K562 (cell line): Measurements from ENCODE around the gene GAB2. TPM values are rescaled to one million over a fixed set of nuclear protein-coding genes. Genes with fewer than 3 reads are reported as not detected.
"Not testable (repeated sequence)": the region's sequence is repeated elsewhere in the genome, so short reads cannot be mapped to it uniquely, and the experiment has no call there.

Experiments
- ATAC-seq: fragments of 200-7000 bp; cut with Tn5 transposase; 3 replicates; pipeline ENCODE4 v1.9.1; 2020; ENCODE audit warnings: moderate library complexity
- BruUV-seq: library from RNA; stranded (reverse); fragments of 400-500 nt; replicated peaks from 2 replicates; lab custom pipeline; 2021; lab: Mats Ljungman, UMichigan
- CTCF ChIA-PET: fragments of 300-600 bp; formaldehyde crosslinking; extraction: SDS; loops from one replicate; lab custom pipeline; 2021; ENCODE audit warnings: low intra/inter-chr PET ratio; lab: Yijun Ruan, JAX
- POLR2A ChIA-PET: fragments of 300-600, 350-650 bp; sonication (Branson Sonifier 250); formaldehyde crosslinking; extraction: SDS; loops from one replicate; lab custom pipeline; 2021; ENCODE audit warnings: antibody characterized with exemption, inconsistent platforms; lab: Yijun Ruan, JAX
- DNase-seq, 4 experiments: peaks; one replicate each; pipeline versions ENCODE4 v3.0.0 to v3.0.0-alpha.2; 2011 to 2018; ENCODE audit warnings: low spot score in 3 of 4, mixed read lengths in 3 of 4; ENCODE audit errors: extremely low read depth in 1 of 4
- FAIRE-seq: peaks from 2 replicates; lab custom pipeline; 2011; peaks lifted over from hg19 to GRCh38; lab: Jason Lieb, UNC
- H2AFZ ChIP-seq: 2 replicates; pipeline ENCODE4 v1.6.0; 2011; ENCODE audit warnings: low read depth, low read length, control low read depth, inconsistent platforms
- H3K27ac ChIP-seq: fragments of 200-600 bp; 3 replicates; pipeline ENCODE4 v1.8.0; 2011; ENCODE audit warnings: low read depth, mild to moderate bottlenecking, control low read depth, inconsistent platforms, low read length, moderate library complexity, mixed read lengths; ENCODE audit errors: extremely low read depth
- H3K27me3 ChIP-seq, 2 experiments: fragments of 300-600 bp in 1 of 2; 2 replicates in 1 of 2; 3 replicates in 1 of 2; pipeline versions ENCODE4 v1.6.0 to v1.8.0; 2011; ENCODE audit warnings: inconsistent platforms in 2 of 2, low read length in 2 of 2, mild to moderate bottlenecking in 1 of 2, mixed read lengths in 1 of 2, moderate library complexity in 1 of 2; ENCODE audit not compliant: control insufficient read depth in 2 of 2, insufficient read depth in 2 of 2
- H3K36me3 ChIP-seq: fragments of 300-600 bp; 3 replicates; pipeline ENCODE4 v1.8.0; 2011; ENCODE audit warnings: mild to moderate bottlenecking, low read length, inconsistent platforms; ENCODE audit not compliant: control insufficient read depth, insufficient read depth
- H3K4me1 ChIP-seq, 2 experiments: fragments of 200-600 bp in 1 of 2; replicated peaks in 1 of 2; 2 replicates in 1 of 2; 3 replicates in 1 of 2; pipeline versions ENCODE4 v1.5.1 to v1.8.0; 2011; ENCODE audit warnings: inconsistent platforms in 2 of 2, low read length in 2 of 2, mild to moderate bottlenecking in 1 of 2, mixed read lengths in 1 of 2, moderate library complexity in 1 of 2; ENCODE audit not compliant: control insufficient read depth in 2 of 2, insufficient read depth in 2 of 2
- H3K4me2 ChIP-seq: 2 replicates; pipeline ENCODE4 v1.6.1; 2011; ENCODE audit warnings: low read length, control low read depth, inconsistent platforms, mixed read lengths; ENCODE audit not compliant: insufficient read depth
- H3K4me3 ChIP-seq: fragments of 200-600 bp; sonication (generic), shearing (Covaris generic); 2 replicates; pipeline ENCODE4 v1.5.1; 2016; ENCODE audit warnings: control low read depth, inconsistent platforms
- H3K79me2 ChIP-seq: fragments of 200-600 bp; 3 replicates; pipeline ENCODE4 v1.8.0; 2011; ENCODE audit warnings: low read length, inconsistent platforms; ENCODE audit not compliant: control insufficient read depth, insufficient read depth
- H3K9ac ChIP-seq, 2 experiments: 2 replicates each; pipeline versions ENCODE4 v1.6.0 to v1.6.1; 2011; ENCODE audit warnings: low read depth in 2 of 2, low read length in 2 of 2, control low read depth in 1 of 2, inconsistent platforms in 1 of 2, mild to moderate bottlenecking in 1 of 2, mixed read lengths in 1 of 2; ENCODE audit not compliant: insufficient read depth in 1 of 2
- H3K9me1 ChIP-seq: one replicate; pipeline ENCODE4 v1.6.0; 2011; ENCODE audit warnings: inconsistent platforms, mild to moderate bottlenecking, low read length, moderate library complexity; ENCODE audit not compliant: control insufficient read depth, insufficient read depth
- H3K9me3 ChIP-seq: replicated peaks from 2 replicates; pipeline ENCODE4 v1.5.1; 2011; ENCODE audit warnings: low read depth, low read length, inconsistent platforms; ENCODE audit not compliant: control insufficient read depth, insufficient read depth
- H4K20me1 ChIP-seq: replicated peaks from 2 replicates; pipeline ENCODE4 v1.6.1; 2011; ENCODE audit warnings: low read length, inconsistent platforms, mixed read lengths; ENCODE audit not compliant: control insufficient read depth, insufficient read depth
- RHOXF2B ChIP-seq: fragments of 250-450 bp; sonication (Bioruptor Pico); conservative IDR thresholded peaks from 2 replicates; pipeline ENCODE4 v1.5.1; 2021
- ZNF175 ChIP-seq: fragments of 200-800 bp; sonication (Bioruptor generic); IDR thresholded peaks from 2 replicates; pipeline ENCODE4 v1.6.1; 2016; ENCODE audit warnings: low read depth, mild to moderate bottlenecking, missing genetic modification characterization, missing compliant biosample characterization
- ZNF512 ChIP-seq: IDR thresholded peaks from 2 replicates; pipeline ENCODE4 v1.6.1; 2016; ENCODE audit warnings: missing genetic modification characterization, missing compliant biosample characterization
- WGBS: fragments of 100-300 bp; shearing (Covaris generic); methylation state at CpG from one replicate; pipeline ENCODE4 v1.1.6; 2016; ENCODE audit warnings: low coverage, mixed read lengths; ENCODE audit not compliant: insufficient coverage; ENCODE audit errors: missing lambda C conversion rate; 5-methylcytosine and 5-hydroxymethylcytosine counted together
- in situ Hi-C: fragments of 300-500 bp; cut with MboI; formaldehyde crosslinking; loops from 4 replicates; pipeline ENCODE4 v1.15.0; 2018; ENCODE audit warnings: inconsistent platforms, mixed read lengths
- intact Hi-C: fragments of 100-400 bp; cut with micrococcal nuclease; formaldehyde crosslinking; loops from 2 replicates; pipeline ENCODE4 v1.14.2; 2022
- polyA plus RNA-seq, 8 experiments: library from polyadenylated mRNA; depleted of rRNA in 4 of 8; stranded (reverse) in 5 of 8; unstranded in 3 of 8; fragments of >200 nt; fragmentation: Nextera tagmentation in 2 of 8; fragmentation: Illumina TruSeq in 1 of 8; extraction: Ambion mirVana in 2 of 8; extraction: Trizol in 1 of 8; gene quantifications; 2 replicates each; pipeline versions ENCODE4 v1.2.1 to v1.2.3, GENCODE V29; 2011 to 2014; ENCODE audit warnings: inconsistent platforms in 1 of 8, missing spikeins in 1 of 8
- total RNA-seq, 7 experiments: library from RNA; depleted of rRNA in 6 of 7; stranded (reverse); fragments of >200 nt in 6 of 7; fragmentation: Illumina TruSeq in 2 of 7; extraction: Trizol in 2 of 7; gene quantifications; 2 replicates each; pipeline versions ENCODE4 v1.2.1 to v1.2.3, GENCODE V29; 2011 to 2021; ENCODE audit warnings: low replicate concordance in 1 of 7

GAB2 gene
- total and polyA plus RNA-seq, 9 of the 15 experiments (the other 6 are each of a cell fraction or from before 2014, with no cell fraction given): 2.3 to 35.2 (median 16.1) TPM

GRCh38 chr11:78223320-78223954 is 194.2 kb downstream of the GAB2 start:
- no peak for TF ChIP-seq RHOXF2B (CRISPR knock-in tag)
- TF ChIP-seq ZNF175 (CRISPR knock-in tag): no peak
- TF ChIP-seq ZNF512 (tag): no peak
- no peak overlapping the region for H3K4me2 ChIP-seq
- no peaks in the 10 kb centered on the region for H3K79me2 ChIP-seq
- H3K4me3 ChIP-seq: no peak overlapping the region
- no peak overlapping the region for H2AFZ ChIP-seq
- in situ Hi-C loops: loop anchor here (5.0 kb wide), 1 partner anchor 339 kb away; no protein-coding TSS in a partner anchor
- no peak overlapping the region for H3K27ac ChIP-seq
- ChIA-PET CTCF (no interaction called here), POLR2A (interaction anchor here (0.9 to 1.2 kb wide), 2 partner anchors 11 to 17 kb away, joined by 3 to 4 read pairs; no protein-coding TSS in a partner anchor)
- 93% methylated on average over 6 of the region's 9 CpGs for WGBS
- no peaks in the 10 kb centered on the region for H3K9me1 ChIP-seq
- no peak for FAIRE-seq
- peaks cover 80% of the 10 kb centered on the region; the same call in 2 of the 3 replicates for H3K36me3 ChIP-seq
- intact Hi-C loops: no loop called here
- no peaks in the 10 kb centered on the region for H3K9me3 ChIP-seq
- H3K4me1 ChIP-seq: no peaks in the 10 kb centered on the region; a peak in 1 of 5 replicates
- ATAC-seq: no peak
- DNase-seq: no peak
- H3K27me3 ChIP-seq: no peaks in the 10 kb centered on the region
- BruUV-seq: no TSS peak
- H3K9ac ChIP-seq: no peak overlapping the region
- no peaks in the 10 kb centered on the region for H4K20me1 ChIP-seq

DNA sequence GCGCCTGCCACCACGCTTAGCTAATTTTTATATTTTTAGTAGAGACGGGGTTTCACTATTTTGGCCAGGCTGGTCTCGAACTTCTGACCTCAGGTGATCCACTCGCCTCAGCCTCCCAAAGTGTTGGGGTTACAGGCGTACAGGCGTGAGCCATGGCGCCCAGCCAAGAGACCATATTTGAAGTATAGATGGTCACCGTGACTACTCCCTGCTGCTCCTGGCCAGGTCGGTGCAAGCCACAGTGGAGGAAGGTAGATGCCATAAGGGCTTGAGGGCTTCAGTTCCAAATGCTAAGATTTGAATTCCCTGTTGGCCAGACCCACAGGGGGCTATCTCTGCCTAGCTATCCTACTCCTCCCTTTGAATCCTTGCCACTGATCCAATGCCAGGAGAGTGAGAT is 194.9 kb downstream of the GAB2 start:
- H3K79me2 ChIP-seq, FAIRE-seq, H3K9me3 ChIP-seq, H3K27me3 ChIP-seq, POLR2A ChIA-PET, ATAC-seq, H3K4me2 ChIP-seq, H3K4me3 ChIP-seq, DNase-seq, intact Hi-C loops, H3K9me1 ChIP-seq, CTCF ChIA-PET, H3K27ac ChIP-seq, H2AFZ ChIP-seq, BruUV-seq, H3K4me1 ChIP-seq, H4K20me1 ChIP-seq, H3K9ac ChIP-seq: not testable (repeated sequence)
- in situ Hi-C loops: loop anchor here (5.0 kb wide), 1 partner anchor 340 kb away; no protein-coding TSS in a partner anchor
- H3K36me3 ChIP-seq: peaks cover 87% of the 10 kb centered on the region; the same call in 2 of the 3 replicates
- 79% methylated on average over 10 of the region's 10 CpGs for WGBS
